Ishikawa (cell line): ENCODE results near the gene SLC24A3.

Experiments
- EGR1 ChIP-seq: IDR thresholded peaks from 2 replicates; pipeline ENCODE4 v1.6.1; 2012
- EP300 ChIP-seq: IDR thresholded peaks from 2 replicates; pipeline ENCODE4 v1.6.1; 2012; ENCODE audit warnings: borderline replicate concordance
- FOXM1 ChIP-seq: IDR thresholded peaks from 2 replicates; pipeline ENCODE4 v1.6.1; 2012; ENCODE audit warnings: low read depth, borderline replicate concordance
- MAX ChIP-seq: IDR thresholded peaks from 2 replicates; pipeline ENCODE4 v1.6.1; 2012
- RAD21 ChIP-seq: IDR thresholded peaks from 2 replicates; pipeline ENCODE4 v1.6.1; 2012; ENCODE audit warnings: low read depth
- TAF1 ChIP-seq: IDR thresholded peaks from 2 replicates; pipeline ENCODE4 v1.6.1; 2012; ENCODE audit warnings: low read depth, mild to moderate bottlenecking
- TCF12 ChIP-seq: IDR thresholded peaks from 2 replicates; pipeline ENCODE4 v1.6.1; 2012; ENCODE audit warnings: low read depth
- USF1 ChIP-seq: IDR thresholded peaks from 2 replicates; pipeline ENCODE4 v1.6.1; 2012
- ZBTB7A ChIP-seq: IDR thresholded peaks from 2 replicates; pipeline ENCODE4 v1.6.1; 2012; ENCODE audit warnings: low read depth
- TF ChIP-seq, protein P1 (sequence below): IDR thresholded peaks from 2 replicates; pipeline ENCODE4 v1.6.1; 2012; ENCODE audit warnings: low read depth, mild to moderate bottlenecking

- TF ChIP-seq MAX (no peak), TAF1 (no peak), EP300 (no peak), RAD21 (no peak), FOXM1 (no peak), ZBTB7A (no peak), EGR1 (no peak), TCF12 (no peak), USF1 (no peak)
- TF ChIP-seq, protein P1, sequence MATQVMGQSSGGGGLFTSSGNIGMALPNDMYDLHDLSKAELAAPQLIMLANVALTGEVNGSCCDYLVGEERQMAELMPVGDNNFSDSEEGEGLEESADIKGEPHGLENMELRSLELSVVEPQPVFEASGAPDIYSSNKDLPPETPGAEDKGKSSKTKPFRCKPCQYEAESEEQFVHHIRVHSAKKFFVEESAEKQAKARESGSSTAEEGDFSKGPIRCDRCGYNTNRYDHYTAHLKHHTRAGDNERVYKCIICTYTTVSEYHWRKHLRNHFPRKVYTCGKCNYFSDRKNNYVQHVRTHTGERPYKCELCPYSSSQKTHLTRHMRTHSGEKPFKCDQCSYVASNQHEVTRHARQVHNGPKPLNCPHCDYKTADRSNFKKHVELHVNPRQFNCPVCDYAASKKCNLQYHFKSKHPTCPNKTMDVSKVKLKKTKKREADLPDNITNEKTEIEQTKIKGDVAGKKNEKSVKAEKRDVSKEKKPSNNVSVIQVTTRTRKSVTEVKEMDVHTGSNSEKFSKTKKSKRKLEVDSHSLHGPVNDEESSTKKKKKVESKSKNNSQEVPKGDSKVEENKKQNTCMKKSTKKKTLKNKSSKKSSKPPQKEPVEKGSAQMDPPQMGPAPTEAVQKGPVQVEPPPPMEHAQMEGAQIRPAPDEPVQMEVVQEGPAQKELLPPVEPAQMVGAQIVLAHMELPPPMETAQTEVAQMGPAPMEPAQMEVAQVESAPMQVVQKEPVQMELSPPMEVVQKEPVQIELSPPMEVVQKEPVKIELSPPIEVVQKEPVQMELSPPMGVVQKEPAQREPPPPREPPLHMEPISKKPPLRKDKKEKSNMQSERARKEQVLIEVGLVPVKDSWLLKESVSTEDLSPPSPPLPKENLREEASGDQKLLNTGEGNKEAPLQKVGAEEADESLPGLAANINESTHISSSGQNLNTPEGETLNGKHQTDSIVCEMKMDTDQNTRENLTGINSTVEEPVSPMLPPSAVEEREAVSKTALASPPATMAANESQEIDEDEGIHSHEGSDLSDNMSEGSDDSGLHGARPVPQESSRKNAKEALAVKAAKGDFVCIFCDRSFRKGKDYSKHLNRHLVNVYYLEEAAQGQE = no peak
These were observed 403.2 kb downstream of the SLC24A3 start for GRCh38 chr20:19615629-19616028.
